Ishikawa (cell line): Measurements from ENCODE around the gene MYO1E.

Experiments
- CEBPB ChIP-seq: IDR thresholded peaks from 2 replicates; pipeline ENCODE4 v1.6.1; 2012
- CREB1 ChIP-seq: IDR thresholded peaks from 2 replicates; pipeline ENCODE4 v1.6.1; 2012; ENCODE audit warnings: low read depth
- EGR1 ChIP-seq: IDR thresholded peaks from 2 replicates; pipeline ENCODE4 v1.6.1; 2012
- EP300 ChIP-seq: IDR thresholded peaks from 2 replicates; pipeline ENCODE4 v1.6.1; 2012; ENCODE audit warnings: borderline replicate concordance
- FOXM1 ChIP-seq: IDR thresholded peaks from 2 replicates; pipeline ENCODE4 v1.6.1; 2012; ENCODE audit warnings: low read depth, borderline replicate concordance
- NFIC ChIP-seq: IDR thresholded peaks from 2 replicates; pipeline ENCODE4 v1.6.1; 2012
- RAD21 ChIP-seq: IDR thresholded peaks from 2 replicates; pipeline ENCODE4 v1.6.1; 2012; ENCODE audit warnings: low read depth
- TAF1 ChIP-seq: IDR thresholded peaks from 2 replicates; pipeline ENCODE4 v1.6.1; 2012; ENCODE audit warnings: low read depth, mild to moderate bottlenecking
- TCF12 ChIP-seq: IDR thresholded peaks from 2 replicates; pipeline ENCODE4 v1.6.1; 2012; ENCODE audit warnings: low read depth
- TEAD4 ChIP-seq: IDR thresholded peaks from 2 replicates; pipeline ENCODE4 v1.6.1; 2012
- YY1 ChIP-seq: IDR thresholded peaks from 2 replicates; pipeline ENCODE4 v1.6.1; 2012; ENCODE audit warnings: low read depth
- ZBTB7A ChIP-seq: IDR thresholded peaks from 2 replicates; pipeline ENCODE4 v1.6.1; 2012; ENCODE audit warnings: low read depth
- TF ChIP-seq, protein P1 (sequence below): IDR thresholded peaks from 2 replicates; pipeline ENCODE4 v1.6.1; 2012
- TF ChIP-seq, protein P2 (sequence below): IDR thresholded peaks from 2 replicates; pipeline ENCODE4 v1.6.1; 2012
- TF ChIP-seq, protein P3 (sequence below): IDR thresholded peaks from 2 replicates; pipeline ENCODE4 v1.6.1; 2012; ENCODE audit warnings: low read depth, mild to moderate bottlenecking

MYO1E gene

DNA sequence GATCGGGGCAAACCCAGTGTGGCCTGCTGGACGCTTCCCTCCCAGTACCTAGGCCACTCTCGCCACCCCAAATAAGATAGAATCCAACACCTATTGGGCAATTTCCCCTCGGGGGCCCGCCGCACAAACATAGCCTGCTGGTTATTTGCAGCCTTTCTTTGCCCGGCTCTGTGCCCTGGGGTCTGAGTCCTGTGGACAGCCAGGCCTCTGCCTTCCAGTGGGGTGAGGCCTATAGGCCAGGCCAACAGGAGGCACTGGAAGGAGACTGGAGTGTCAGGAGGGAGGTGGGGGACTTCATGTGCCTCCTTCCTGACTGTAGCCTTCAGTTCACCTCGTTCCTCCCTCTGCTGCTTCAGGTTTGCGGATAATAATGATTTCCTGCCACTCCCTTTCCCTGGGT, 213.5 kb downstream of the MYO1E start:
- TF ChIP-seq NFIC (no peak), YY1 (no peak), CREB1 (no peak), FOXM1 (no peak), TCF12 (no peak), RAD21 (no peak), EGR1 (no peak), TEAD4 (no peak), EP300 (no peak), ZBTB7A (no peak), CEBPB (no peak)
- TF ChIP-seq, protein P1, sequence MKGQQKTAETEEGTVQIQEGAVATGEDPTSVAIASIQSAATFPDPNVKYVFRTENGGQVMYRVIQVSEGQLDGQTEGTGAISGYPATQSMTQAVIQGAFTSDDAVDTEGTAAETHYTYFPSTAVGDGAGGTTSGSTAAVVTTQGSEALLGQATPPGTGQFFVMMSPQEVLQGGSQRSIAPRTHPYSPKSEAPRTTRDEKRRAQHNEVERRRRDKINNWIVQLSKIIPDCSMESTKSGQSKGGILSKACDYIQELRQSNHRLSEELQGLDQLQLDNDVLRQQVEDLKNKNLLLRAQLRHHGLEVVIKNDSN, result no peak
- TF ChIP-seq, protein P2, sequence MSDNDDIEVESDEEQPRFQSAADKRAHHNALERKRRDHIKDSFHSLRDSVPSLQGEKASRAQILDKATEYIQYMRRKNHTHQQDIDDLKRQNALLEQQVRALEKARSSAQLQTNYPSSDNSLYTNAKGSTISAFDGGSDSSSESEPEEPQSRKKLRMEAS, result no peak
- TF ChIP-seq, protein P3, sequence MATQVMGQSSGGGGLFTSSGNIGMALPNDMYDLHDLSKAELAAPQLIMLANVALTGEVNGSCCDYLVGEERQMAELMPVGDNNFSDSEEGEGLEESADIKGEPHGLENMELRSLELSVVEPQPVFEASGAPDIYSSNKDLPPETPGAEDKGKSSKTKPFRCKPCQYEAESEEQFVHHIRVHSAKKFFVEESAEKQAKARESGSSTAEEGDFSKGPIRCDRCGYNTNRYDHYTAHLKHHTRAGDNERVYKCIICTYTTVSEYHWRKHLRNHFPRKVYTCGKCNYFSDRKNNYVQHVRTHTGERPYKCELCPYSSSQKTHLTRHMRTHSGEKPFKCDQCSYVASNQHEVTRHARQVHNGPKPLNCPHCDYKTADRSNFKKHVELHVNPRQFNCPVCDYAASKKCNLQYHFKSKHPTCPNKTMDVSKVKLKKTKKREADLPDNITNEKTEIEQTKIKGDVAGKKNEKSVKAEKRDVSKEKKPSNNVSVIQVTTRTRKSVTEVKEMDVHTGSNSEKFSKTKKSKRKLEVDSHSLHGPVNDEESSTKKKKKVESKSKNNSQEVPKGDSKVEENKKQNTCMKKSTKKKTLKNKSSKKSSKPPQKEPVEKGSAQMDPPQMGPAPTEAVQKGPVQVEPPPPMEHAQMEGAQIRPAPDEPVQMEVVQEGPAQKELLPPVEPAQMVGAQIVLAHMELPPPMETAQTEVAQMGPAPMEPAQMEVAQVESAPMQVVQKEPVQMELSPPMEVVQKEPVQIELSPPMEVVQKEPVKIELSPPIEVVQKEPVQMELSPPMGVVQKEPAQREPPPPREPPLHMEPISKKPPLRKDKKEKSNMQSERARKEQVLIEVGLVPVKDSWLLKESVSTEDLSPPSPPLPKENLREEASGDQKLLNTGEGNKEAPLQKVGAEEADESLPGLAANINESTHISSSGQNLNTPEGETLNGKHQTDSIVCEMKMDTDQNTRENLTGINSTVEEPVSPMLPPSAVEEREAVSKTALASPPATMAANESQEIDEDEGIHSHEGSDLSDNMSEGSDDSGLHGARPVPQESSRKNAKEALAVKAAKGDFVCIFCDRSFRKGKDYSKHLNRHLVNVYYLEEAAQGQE, result no peak

DNA sequence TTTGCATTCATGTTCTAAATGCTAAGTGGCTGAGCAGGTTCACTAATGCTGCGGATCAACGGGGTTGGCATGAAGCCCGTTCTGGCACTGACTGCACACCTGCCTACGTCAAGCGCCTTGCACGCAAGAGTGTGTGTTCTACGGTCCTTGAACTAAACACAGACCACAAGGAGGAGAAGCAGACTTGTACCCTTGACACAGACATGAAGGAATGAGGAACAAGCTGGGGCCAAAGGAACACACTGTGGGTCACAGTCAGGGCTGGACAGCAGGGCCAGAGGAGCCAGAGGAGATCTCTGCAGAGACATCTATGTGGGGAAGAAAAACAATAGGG, 214.0 kb downstream of the MYO1E start:
- no peak for TF ChIP-seq YY1
- TF ChIP-seq ZBTB7A, result no peak
- TF ChIP-seq EGR1, result no peak
- no peak for TF ChIP-seq TAF1
- no peak for TF ChIP-seq TEAD4
- no peak for TF ChIP-seq TCF12
- TF ChIP-seq CEBPB, result no peak
- TF ChIP-seq NFIC, result no peak
- no peak for TF ChIP-seq FOXM1
- TF ChIP-seq, protein P3, result no peak
- no peak for TF ChIP-seq CREB1
- TF ChIP-seq EP300, result no peak
- TF ChIP-seq, protein P2, result no peak
- no peak for TF ChIP-seq RAD21
- TF ChIP-seq, protein P1, result no peak

DNA sequence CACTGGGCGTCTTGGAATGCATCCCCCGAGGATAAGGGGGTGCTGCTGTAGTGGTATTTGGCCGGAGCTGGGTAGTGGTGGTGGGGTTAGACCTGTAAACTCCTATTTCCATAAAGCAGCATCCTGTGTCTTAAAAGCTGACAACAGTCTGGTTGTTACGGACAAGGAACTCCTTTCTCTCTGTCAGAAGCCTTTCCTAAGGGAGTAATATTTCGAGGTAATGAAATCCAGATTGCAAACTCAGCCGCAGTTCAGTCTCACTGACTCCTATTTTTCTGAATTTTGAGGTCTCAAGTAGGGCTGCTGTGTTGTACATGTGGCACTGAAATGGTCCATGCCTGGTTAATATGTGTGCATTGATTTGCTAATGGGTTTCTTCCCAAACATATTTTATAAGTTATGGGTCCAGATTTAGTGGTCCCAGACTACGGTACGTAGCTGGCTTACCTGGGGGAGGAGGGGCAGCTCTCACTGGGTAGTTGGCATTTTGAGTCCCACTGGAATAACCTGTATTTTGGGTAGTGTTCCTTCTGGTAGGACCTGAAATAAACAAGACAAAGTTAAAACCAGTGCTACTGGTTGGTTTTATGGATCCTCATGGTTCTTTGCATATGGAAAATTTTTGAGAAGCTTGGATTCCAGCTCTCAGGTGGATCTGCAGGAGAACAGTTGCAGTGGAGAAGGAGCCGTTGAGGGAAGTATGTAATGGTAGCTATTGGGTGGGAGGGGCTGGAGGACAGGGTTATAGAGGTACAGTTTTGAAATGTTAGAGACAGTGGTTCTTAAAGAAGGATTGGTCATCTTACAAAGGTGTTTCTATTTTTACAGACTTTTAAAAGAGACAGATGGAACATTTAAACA, 214.6 kb downstream of the MYO1E start:
- no peak for TF ChIP-seq TEAD4

DNA sequence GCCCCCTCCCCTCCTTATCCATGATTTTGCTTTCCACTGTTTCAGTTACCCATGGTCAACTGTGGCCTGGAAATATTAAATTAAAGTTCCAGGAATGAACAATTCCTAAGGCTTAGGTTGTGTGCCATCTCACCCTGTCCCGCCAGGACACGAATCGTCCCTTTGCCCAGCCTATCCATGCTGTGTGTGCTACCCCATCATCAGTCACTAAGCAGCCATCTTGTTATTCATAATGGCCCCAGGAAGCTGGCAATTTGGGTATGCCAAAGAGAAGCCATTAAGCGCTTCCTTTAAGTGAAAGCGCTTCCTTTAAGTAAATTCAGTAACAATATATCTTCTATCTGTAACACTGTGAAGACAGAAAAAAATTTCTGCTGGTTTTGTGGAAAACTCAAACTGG, 215.3 kb downstream of the MYO1E start:
- TF ChIP-seq CEBPB, result no peak

DNA sequence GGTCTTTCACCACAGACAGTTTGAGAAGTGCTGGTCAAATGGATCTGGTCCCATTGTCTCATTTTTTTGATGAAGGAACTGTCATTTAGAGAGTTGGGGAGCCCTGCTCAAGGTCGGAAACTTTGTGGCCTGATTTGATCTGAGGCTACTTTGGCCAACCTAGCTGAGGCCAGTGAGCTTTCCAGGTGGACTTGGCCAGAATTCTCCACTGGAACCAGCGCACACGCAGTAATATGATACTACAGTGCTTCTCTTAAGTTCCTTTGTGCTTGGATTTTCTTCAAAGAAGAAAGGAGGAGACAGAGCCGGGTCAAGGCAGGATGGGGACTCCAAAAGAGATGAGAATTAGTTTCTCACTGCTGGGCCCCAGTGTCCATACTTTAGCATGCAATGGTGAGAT, 217.2 kb downstream of the MYO1E start:
- TF ChIP-seq ZBTB7A (no peak), FOXM1 (no peak), EGR1 (no peak)

DNA sequence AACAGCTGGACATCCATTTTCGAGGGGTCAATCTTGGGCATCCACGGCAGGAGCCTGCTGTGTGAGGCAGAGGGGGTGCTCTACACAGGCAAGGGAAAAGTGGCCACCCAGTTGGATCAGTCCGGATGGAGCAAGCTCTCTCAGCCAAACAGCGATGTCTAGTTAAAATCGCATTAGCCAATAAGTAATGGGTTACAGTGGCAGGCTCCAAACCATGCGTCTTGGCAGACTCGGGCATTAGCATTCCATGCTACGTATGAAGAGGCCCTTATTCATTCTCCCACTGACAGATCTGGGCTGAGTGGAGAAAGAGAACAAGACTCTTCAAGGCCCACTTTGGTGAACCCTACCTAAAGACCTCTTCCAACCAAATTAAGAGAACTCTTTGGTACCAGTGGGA, 218.4 kb downstream of the MYO1E start:
- no peak for TF ChIP-seq EP300
- no peak for TF ChIP-seq CEBPB
- TF ChIP-seq CREB1, result no peak
- no peak for TF ChIP-seq TAF1
- TF ChIP-seq, protein P3, result no peak
- no peak for TF ChIP-seq FOXM1
